Measurements from ENCODE around the gene TSPAN18.

Gene TSPAN18

DNA sequence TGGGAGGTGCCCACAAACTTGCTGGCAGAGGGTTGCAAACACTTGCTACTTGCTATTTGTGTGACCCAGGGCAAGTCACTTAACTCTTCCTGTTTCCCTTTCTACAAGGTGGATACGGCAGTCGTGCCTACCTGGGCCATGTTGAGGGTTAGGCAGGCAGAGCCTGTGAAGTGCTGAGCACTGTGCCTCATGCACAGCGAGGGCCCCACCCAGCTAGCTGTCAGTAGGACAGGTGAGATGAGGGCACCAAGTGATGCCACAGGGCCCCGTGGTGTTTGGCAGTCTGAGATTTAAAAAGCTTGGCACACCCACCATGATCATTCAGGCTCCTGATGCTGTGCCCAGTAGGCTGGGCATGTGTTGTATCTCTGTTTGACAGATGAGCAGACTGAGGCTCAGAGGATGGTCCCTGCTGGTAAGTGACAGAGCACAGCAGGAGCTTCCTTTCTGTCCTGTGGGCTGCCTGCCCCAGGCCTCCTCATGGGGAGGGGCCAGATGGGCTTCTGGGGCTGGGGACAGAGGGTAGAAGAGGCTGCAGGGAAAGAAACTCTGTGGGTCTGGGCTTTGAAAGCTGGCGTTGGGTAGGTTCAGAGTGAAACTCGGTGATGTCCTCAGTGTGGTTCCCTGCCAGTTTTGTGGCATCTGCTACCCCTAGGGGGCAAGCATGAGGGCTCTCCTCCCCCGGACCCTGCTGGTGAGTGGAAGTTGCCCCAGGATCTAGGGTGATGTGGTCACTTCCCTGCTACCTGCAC lies 59.3 kb downstream of the TSPAN18 start:
- no peak overlapping the region for H3K27ac Mint-ChIP-seq

DNA sequence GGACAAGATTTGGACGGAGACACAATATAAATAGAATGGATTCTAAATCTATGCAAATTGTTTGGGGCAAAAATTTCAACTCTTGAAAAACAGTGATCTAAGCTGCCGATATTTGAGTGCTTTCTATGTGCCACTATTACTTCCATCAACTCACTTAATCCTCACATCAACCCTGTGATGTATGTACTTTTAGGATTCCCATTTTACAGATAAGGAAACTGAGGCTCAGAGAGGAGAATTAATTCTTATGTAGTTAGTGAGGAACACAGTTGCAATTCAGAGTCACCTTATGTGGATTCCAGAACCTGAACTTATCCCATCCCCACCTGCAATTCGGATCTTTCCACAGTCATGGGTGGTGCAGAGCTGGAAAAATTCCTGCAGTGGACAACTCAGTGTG lies 60.3 kb downstream of the TSPAN18 start:
- H3K36me3 Mint-ChIP-seq = peaks cover 2% of the 10 kb centered on the region
- H3K27ac Mint-ChIP-seq = no peak overlapping the region
- no peaks in the 10 kb centered on the region for H3K27me3 Mint-ChIP-seq
- H3K4me1 Mint-ChIP-seq = peaks cover 17% of the 10 kb centered on the region
- H3K4me3 Mint-ChIP-seq = no peak overlapping the region
- no peaks in the 10 kb centered on the region for H3K9me3 Mint-ChIP-seq

More for the DNA sequence above, 59.3 kb downstream of the TSPAN18 start:
- H3K9me3 Mint-ChIP-seq = no peaks in the 10 kb centered on the region
- peaks cover 18% of the 10 kb centered on the region for H3K4me1 Mint-ChIP-seq
- no peak overlapping the region for H3K4me3 Mint-ChIP-seq
- no peaks in the 10 kb centered on the region for H3K27me3 Mint-ChIP-seq
- H3K36me3 Mint-ChIP-seq = peaks cover 8% of the 10 kb centered on the region

- Mint-ChIP-seq H3K9me3 (no peaks in the 10 kb centered on the region), H3K36me3 (peaks cover 2% of the 10 kb centered on the region), H3K4me3 (no peak overlapping the region), H3K27me3 (no peaks in the 10 kb centered on the region), H3K4me1 (peaks cover 17% of the 10 kb centered on the region), H3K27ac (no peak overlapping the region)
Observed at GRCh38 chr11:44787981-44788380, 61.2 kb downstream of the TSPAN18 start.

GRCh38 chr11:44788536-44789261 lies 61.9 kb downstream of the TSPAN18 start:
- Mint-ChIP-seq H3K36me3 (peaks cover 2% of the 10 kb centered on the region), H3K4me3 (no peak overlapping the region), H3K27me3 (no peaks in the 10 kb centered on the region), H3K27ac (no peak overlapping the region), H3K9me3 (no peaks in the 10 kb centered on the region), H3K4me1 (peaks cover 17% of the 10 kb centered on the region)

DNA sequence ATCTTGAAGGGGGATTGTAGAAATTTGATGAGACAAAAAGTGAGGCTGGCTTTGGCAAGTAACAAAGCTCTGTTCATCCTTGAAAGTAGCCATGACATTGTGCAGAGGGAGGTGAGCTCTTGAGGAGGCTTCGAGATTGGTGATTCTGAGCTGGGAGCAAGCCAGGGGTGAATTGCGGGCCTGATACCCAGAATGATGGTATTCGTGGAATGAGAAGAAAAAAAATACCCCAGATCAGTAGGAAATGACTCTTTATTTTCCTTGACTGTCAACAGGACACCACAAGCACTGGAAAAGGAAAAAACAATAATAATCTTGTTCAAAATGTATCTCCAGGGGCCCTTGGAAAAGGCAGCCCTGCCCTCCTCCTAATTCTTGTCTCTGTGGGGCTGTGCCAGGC lies 62.7 kb downstream of the TSPAN18 start:
- peaks cover 2% of the 10 kb centered on the region for H3K36me3 Mint-ChIP-seq
- H3K4me3 Mint-ChIP-seq = no peak overlapping the region

DNA sequence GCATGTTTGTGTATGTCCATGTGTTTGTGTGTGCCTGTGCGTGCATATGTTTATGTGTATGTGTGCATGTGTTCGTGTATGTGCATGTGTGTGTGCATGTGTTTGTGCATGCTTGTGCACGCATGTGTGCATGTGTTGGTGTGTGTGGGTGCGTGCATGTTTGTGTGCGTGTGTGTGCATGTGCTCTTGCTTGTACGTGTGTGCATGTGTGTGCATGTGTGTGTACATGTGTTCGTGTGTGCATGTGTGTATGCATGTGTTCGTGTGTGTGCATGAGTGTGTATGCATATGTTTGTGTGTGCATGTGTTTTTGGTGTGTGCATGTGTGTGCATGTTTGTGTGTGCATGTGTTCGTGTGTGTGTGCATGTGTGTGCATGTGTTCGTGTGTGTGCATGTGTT lies 63.4 kb downstream of the TSPAN18 start:
- peaks cover 2% of the 10 kb centered on the region for H3K36me3 Mint-ChIP-seq
- H3K9me3 Mint-ChIP-seq = no peaks in the 10 kb centered on the region
- H3K27ac Mint-ChIP-seq = no peak overlapping the region
- peaks cover 17% of the 10 kb centered on the region for H3K4me1 Mint-ChIP-seq
- no peak overlapping the region for H3K4me3 Mint-ChIP-seq
- no peaks in the 10 kb centered on the region for H3K27me3 Mint-ChIP-seq

More for the DNA sequence above, 62.7 kb downstream of the TSPAN18 start:
- Mint-ChIP-seq H3K4me1 (peaks cover 17% of the 10 kb centered on the region), H3K27me3 (no peaks in the 10 kb centered on the region), H3K27ac (peak overlapping the region; percentile 60), H3K9me3 (no peaks in the 10 kb centered on the region)

GRCh38 chr11:44791316-44791925 lies 64.7 kb downstream of the TSPAN18 start:
- peaks cover 6% of the 10 kb centered on the region for H3K36me3 Mint-ChIP-seq
- peaks cover 13% of the 10 kb centered on the region for H3K4me1 Mint-ChIP-seq
- no peaks in the 10 kb centered on the region for H3K27me3 Mint-ChIP-seq
- H3K27ac Mint-ChIP-seq = no peak overlapping the region
- no peaks in the 10 kb centered on the region for H3K9me3 Mint-ChIP-seq
- no peak overlapping the region for H3K4me3 Mint-ChIP-seq

GRCh38 chr11:44792171-44792570 lies 65.4 kb downstream of the TSPAN18 start:
- Mint-ChIP-seq H3K4me1 (peaks cover 8% of the 10 kb centered on the region), H3K27ac (no peak overlapping the region), H3K36me3 (peaks cover 6% of the 10 kb centered on the region), H3K4me3 (no peak overlapping the region), H3K27me3 (no peaks in the 10 kb centered on the region), H3K9me3 (no peaks in the 10 kb centered on the region)

GRCh38 chr11:44793350-44794090 lies 66.8 kb downstream of the TSPAN18 start:
- Mint-ChIP-seq H3K4me1 (peaks cover 3% of the 10 kb centered on the region), H3K9me3 (no peaks in the 10 kb centered on the region), H3K4me3 (no peak overlapping the region), H3K36me3 (peaks cover 6% of the 10 kb centered on the region), H3K27me3 (no peaks in the 10 kb centered on the region), H3K27ac (no peak overlapping the region)

DNA sequence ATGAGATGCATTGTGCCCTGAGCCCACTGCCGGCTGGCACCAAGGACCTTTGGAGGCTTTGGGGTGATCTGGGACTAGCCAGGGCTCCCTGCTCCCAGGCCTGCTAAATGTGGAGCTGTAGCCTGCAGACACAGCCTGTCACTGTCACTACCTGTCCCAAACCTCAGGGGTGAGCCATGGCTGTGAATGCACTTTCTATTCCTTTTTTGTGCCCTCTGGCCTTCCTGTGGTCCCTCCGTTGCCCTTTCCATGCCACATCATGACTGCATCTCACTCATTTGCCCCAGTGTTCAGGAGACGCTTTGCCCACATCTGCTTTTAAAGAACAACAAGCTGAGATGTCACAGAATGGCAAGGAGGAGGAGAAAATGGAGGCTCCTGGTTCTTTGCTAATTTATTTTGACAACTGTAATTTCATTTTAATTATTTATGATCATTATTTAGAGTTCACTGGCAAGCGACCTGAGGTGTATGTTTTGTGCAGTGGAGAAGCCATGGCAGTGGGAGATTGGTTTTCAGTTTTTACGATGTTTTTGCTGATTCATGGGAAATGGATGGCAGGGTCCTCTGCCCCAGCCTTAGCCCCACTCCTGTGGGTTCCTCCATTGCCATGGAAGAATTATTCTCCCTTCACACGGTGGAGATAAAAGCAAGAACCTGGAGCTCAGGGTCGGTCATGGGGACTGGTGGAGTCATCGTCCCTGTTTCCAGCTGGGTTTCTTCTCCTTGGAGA lies 69.2 kb downstream of the TSPAN18 start:
- Mint-ChIP-seq H3K27ac (no peak overlapping the region), H3K36me3 (peaks cover 4% of the 10 kb centered on the region), H3K4me3 (no peak overlapping the region), H3K4me1 (no peaks in the 10 kb centered on the region), H3K27me3 (no peaks in the 10 kb centered on the region), H3K9me3 (no peaks in the 10 kb centered on the region)

- Mint-ChIP-seq H3K27ac (no peak overlapping the region), H3K4me3 (no peak overlapping the region), H3K4me1 (no peaks in the 10 kb centered on the region), H3K36me3 (peaks cover 4% of the 10 kb centered on the region), H3K27me3 (no peaks in the 10 kb centered on the region), H3K9me3 (no peaks in the 10 kb centered on the region)
Observed at GRCh38 chr11:44797051-44797450, 70.3 kb downstream of the TSPAN18 start.

DNA sequence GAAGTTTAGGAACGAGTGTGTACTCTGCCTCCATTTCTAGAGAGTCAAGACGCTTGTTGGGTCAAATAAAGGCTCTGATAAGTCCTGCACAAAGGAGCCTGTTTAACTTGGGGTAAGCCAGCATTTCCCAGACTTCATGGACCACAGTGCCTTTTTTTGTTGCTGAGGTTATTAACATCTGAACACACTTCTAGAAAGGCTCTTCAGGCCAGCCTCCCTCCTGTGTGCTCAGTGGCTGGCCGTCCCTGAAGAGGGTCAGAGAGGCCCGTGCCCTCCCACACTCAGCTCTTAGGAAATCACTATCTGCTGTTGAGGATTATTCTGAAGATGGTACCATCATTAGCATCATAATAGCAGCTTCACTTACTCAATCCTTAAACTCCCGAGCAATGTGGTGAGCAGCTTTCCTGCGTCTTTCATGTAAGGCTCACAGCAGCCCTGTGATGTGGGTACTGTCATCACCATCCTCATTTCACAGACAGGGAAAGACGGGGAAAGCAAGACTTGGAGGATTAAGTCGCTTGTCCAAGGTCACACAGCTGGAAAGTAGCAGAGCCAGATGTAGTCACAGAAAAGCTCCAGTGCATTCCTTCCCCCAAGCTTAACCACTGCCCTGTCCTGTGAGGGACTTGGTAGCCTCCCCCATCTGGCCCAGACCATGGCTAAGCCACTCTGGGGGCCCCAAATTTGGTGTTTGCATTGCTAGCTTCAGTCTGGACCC lies 71.3 kb downstream of the TSPAN18 start:
- no peaks in the 10 kb centered on the region for H3K9me3 Mint-ChIP-seq
- no peaks in the 10 kb centered on the region for H3K27me3 Mint-ChIP-seq
- H3K4me1 Mint-ChIP-seq = peaks cover under 1% of the 10 kb centered on the region
- H3K4me3 Mint-ChIP-seq = no peak overlapping the region
- H3K27ac Mint-ChIP-seq = no peak overlapping the region
- peaks cover 4% of the 10 kb centered on the region for H3K36me3 Mint-ChIP-seq

DNA sequence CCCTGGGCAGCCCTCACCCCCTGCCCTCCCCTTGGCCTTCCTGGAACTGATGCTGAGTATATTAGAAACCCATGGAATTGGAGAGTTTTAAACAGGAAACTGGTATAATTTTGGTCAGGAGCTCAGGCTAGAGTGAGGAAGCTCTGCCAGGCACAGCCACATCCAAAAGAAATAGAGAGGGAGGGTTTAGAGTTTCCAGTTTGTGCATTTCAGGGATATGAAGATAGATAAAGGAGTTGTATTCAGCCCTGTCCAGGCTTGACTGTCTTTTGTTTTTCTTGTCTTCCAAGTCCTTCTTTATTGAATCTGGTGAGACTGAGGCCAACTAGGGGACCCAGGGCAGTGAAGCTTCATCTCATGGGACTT lies 71.8 kb downstream of the TSPAN18 start:
- Mint-ChIP-seq H3K4me1 (peaks cover 4% of the 10 kb centered on the region), H3K27ac (no peak overlapping the region), H3K27me3 (no peaks in the 10 kb centered on the region), H3K4me3 (no peak overlapping the region), H3K9me3 (no peaks in the 10 kb centered on the region), H3K36me3 (peaks cover 9% of the 10 kb centered on the region)

GRCh38 chr11:44799012-44799411 lies 72.2 kb downstream of the TSPAN18 start:
- Mint-ChIP-seq H3K36me3 (peaks cover 9% of the 10 kb centered on the region), H3K4me3 (no peak overlapping the region), H3K27ac (no peak overlapping the region), H3K27me3 (no peaks in the 10 kb centered on the region), H3K4me1 (peaks cover 4% of the 10 kb centered on the region), H3K9me3 (no peaks in the 10 kb centered on the region)
